Endothelial cell of umbilical vein (primary cell): ENCODE data around the gene STX4. TPM values are rescaled to one million over a fixed set of nuclear protein-coding genes. Genes with fewer than 3 reads are reported as not detected.

Experiments
- Bru-seq: library from RNA; stranded (reverse); fragments of 400-500 nt; gene quantifications from one replicate; lab custom pipeline; 2021; lab: Mats Ljungman, UMichigan
- BruChase-seq, 2 experiments: library from RNA; stranded (reverse); fragments of 400-500 nt; gene quantifications; one replicate each; lab custom pipeline; 2021; lab: Mats Ljungman, UMichigan
- BruUV-seq: library from RNA; stranded (reverse); fragments of 400-500 nt; replicated peaks from 2 replicates; lab custom pipeline; 2021; lab: Mats Ljungman, UMichigan
- CTCF ChIA-PET: fragments of 300-600, 350-600 bp; sonication (Branson Sonifier 250); formaldehyde crosslinking; loops from one replicate; lab custom pipeline; 2021; ENCODE audit warnings: antibody characterized with exemption, inconsistent platforms; lab: Charles Lee
- POLR2A ChIA-PET: fragments of 300-600, 350-600 bp; sonication (Branson Sonifier 250); formaldehyde crosslinking; loops from one replicate; lab custom pipeline; 2021; ENCODE audit warnings: antibody characterized with exemption, inconsistent platforms; lab: Charles Lee
- DNase-seq: peaks from one replicate; pipeline ENCODE4 v3.0.0-alpha.2; 2011; ENCODE audit warnings: low read depth, low spot score
- FAIRE-seq: peaks from 2 replicates; lab custom pipeline; 2011; peaks lifted over from hg19 to GRCh38; lab: Jason Lieb, UNC
- H2AFZ ChIP-seq: 2 replicates; pipeline ENCODE4 v1.6.0; 2012; ENCODE audit warnings: low read depth, low read length, control low read depth, inconsistent platforms
- H3K27ac ChIP-seq: 2 replicates; pipeline ENCODE4 v1.5.1; 2011; ENCODE audit warnings: low read depth, mild to moderate bottlenecking, control low read depth, low read length, moderate library complexity; ENCODE audit not compliant: insufficient read depth
- H3K27me3 ChIP-seq, 2 experiments: 2 replicates each; pipeline versions ENCODE4 v1.6.0 to v1.6.1; 2011; ENCODE audit warnings: low read length in 2 of 2, mixed read lengths in 1 of 2; ENCODE audit not compliant: control insufficient read depth in 2 of 2, insufficient read depth in 2 of 2
- H3K36me3 ChIP-seq, 2 experiments: 2 replicates in 1 of 2; 3 replicates in 1 of 2; pipeline ENCODE4 v1.5.1; 2011; ENCODE audit warnings: low read length in 2 of 2, mild to moderate bottlenecking in 1 of 2, moderate library complexity in 1 of 2; ENCODE audit not compliant: control insufficient read depth in 2 of 2, insufficient read depth in 2 of 2; ENCODE audit errors: extremely low read depth in 1 of 2
- H3K4me1 ChIP-seq: 3 replicates; pipeline ENCODE4 v1.5.1; 2011; ENCODE audit warnings: mild to moderate bottlenecking, low read length; ENCODE audit not compliant: control insufficient read depth, insufficient read depth; ENCODE audit errors: extremely low read depth
- H3K4me2 ChIP-seq: 2 replicates; pipeline ENCODE4 v1.6.1; 2011; ENCODE audit warnings: low read length, control low read depth, mixed read lengths; ENCODE audit not compliant: insufficient read depth
- H3K4me3 ChIP-seq, 3 experiments: fragments of 200-600 bp in 1 of 3; sonication (generic), shearing (Covaris generic) in 1 of 3; replicated peaks in 1 of 3; 2 replicates each; pipeline ENCODE4 v1.5.1; 2011 to 2016; ENCODE audit warnings: control low read depth in 3 of 3, low read length in 3 of 3, mild to moderate bottlenecking in 2 of 3, inconsistent platforms in 1 of 3, low read depth in 1 of 3, moderate library complexity in 1 of 3; ENCODE audit not compliant: insufficient read depth in 1 of 3
- H3K79me2 ChIP-seq: 2 replicates; pipeline ENCODE4 v1.6.0; 2012; ENCODE audit warnings: low read length, inconsistent platforms; ENCODE audit not compliant: control insufficient read depth, insufficient read depth
- H3K9ac ChIP-seq: replicated peaks from 2 replicates; pipeline ENCODE3; 2011; ENCODE audit warnings: low read length, control low read depth; ENCODE audit not compliant: insufficient read depth; ENCODE audit errors: extremely low read depth
- H3K9me1 ChIP-seq: replicated peaks from 3 replicates; pipeline ENCODE4 v1.6.0; 2011; ENCODE audit warnings: mild to moderate bottlenecking, low read length; ENCODE audit not compliant: control insufficient read depth, insufficient read depth; ENCODE audit errors: extremely low read depth
- H3K9me3 ChIP-seq: replicated peaks from 2 replicates; pipeline ENCODE4 v1.5.1; 2012; ENCODE audit warnings: low read length, inconsistent platforms; ENCODE audit not compliant: control insufficient read depth, insufficient read depth
- H4K20me1 ChIP-seq: replicated peaks from 2 replicates; pipeline ENCODE3; 2011; ENCODE audit warnings: mild to moderate bottlenecking, low read length; ENCODE audit not compliant: control insufficient read depth, insufficient read depth; ENCODE audit errors: extremely low read depth
- EZH2 ChIP-seq: IDR thresholded peaks from 2 replicates; pipeline ENCODE4 v1.6.1; 2012; ENCODE audit warnings: borderline replicate concordance, low read depth, mild to moderate bottlenecking, moderate library complexity, low read length, inconsistent platforms; ENCODE audit not compliant: severe bottlenecking
- FOS ChIP-seq: IDR thresholded peaks from 2 replicates; pipeline ENCODE4 v1.6.1; 2011; ENCODE audit warnings: mild to moderate bottlenecking, low read length, moderate library complexity, borderline replicate concordance; ENCODE audit not compliant: insufficient read depth
- GATA2 ChIP-seq: IDR thresholded peaks from 2 replicates; pipeline ENCODE4 v1.7.0; 2011; ENCODE audit warnings: low read depth, mild to moderate bottlenecking, moderate library complexity, mixed read lengths, low read length; ENCODE audit not compliant: insufficient read length, insufficient read depth
- JUN ChIP-seq: IDR thresholded peaks from 2 replicates; pipeline ENCODE4 v1.6.1; 2011; ENCODE audit warnings: borderline replicate concordance, low read depth; ENCODE audit not compliant: insufficient read length, insufficient read depth
- MYC ChIP-seq: IDR thresholded peaks from one replicate; pipeline ENCODE4 v1.6.1; 2011; ENCODE audit warnings: mild to moderate bottlenecking, low read depth, low read length
- POLR2A ChIP-seq: IDR thresholded peaks from 2 replicates; pipeline ENCODE4 v1.6.1; 2012; ENCODE audit warnings: low read depth, mild to moderate bottlenecking, control low read depth, low read length
- POLR2AphosphoS5 ChIP-seq: IDR thresholded peaks from 2 replicates; pipeline ENCODE4 v1.6.1; 2012; ENCODE audit warnings: low read depth, mild to moderate bottlenecking, control low read depth, low read length, moderate library complexity; ENCODE audit not compliant: insufficient read depth
- dilution Hi-C: fragments of 300-500 bp; cut with MboI; formaldehyde crosslinking; loops from one replicate; pipeline ENCODE4 v1.15.0; 2019; ENCODE audit warnings: low sequenced_read_pairs; ENCODE audit not compliant: extremely low pct_ligation_motif_present
- intact Hi-C: fragments of 100-400 bp; cut with micrococcal nuclease; formaldehyde crosslinking; loops from one replicate; pipeline ENCODE4 v1.10.0; 2022
- long read RNA-seq: library from polyadenylated mRNA; stranded (forward); transcript quantifications from one replicate; pipeline ENCODE4 v2.0.0, GENCODE V29; 2021
- polyA minus RNA-seq, 3 experiments: library from RNA; depleted of rRNA, polyadenylated mRNA; stranded (reverse); fragments of >200 nt; gene quantifications; 1 replicate in 1 of 3; 2 replicates in 2 of 3; pipeline ENCODE4 v1.2.3, GENCODE V29; 2011
- polyA plus RNA-seq, 4 experiments: library from polyadenylated mRNA; depleted of rRNA in 3 of 4; stranded (reverse) in 3 of 4; unstranded in 1 of 4; fragments of >200 nt; gene quantifications; 2 replicates each; pipeline versions ENCODE4 v1.2.1 to v1.2.3, GENCODE V29; 2011 to 2012; ENCODE audit warnings: missing spikeins in 1 of 4
- total RNA-seq: library from RNA; stranded (reverse); gene quantifications from 2 replicates; pipeline ENCODE4 v1.2.3, GENCODE V29; 2021
- TF ChIP-seq, protein P1 (sequence below), 2 donors: IDR thresholded peaks; 1 replicate in 1 of 2; 2 replicates in 1 of 2; pipeline ENCODE4 v1.5.1; 2011; ENCODE audit warnings: low read length in 2 of 2, mild to moderate bottlenecking in 2 of 2, moderate library complexity in 2 of 2, control low read depth in 1 of 2, inconsistent platforms in 1 of 2, low read depth in 1 of 2; ENCODE audit not compliant: insufficient read depth in 1 of 2; ENCODE audit errors: extremely low read depth in 1 of 2
- TF ChIP-seq, protein P2 (sequence below): IDR thresholded peaks from 2 replicates; pipeline ENCODE4 v1.6.1; 2011; ENCODE audit not compliant: insufficient read depth, insufficient read length

Gene STX4
- total RNA-seq, result 60.7 and 65.2 TPM in 2 replicates
- polyA plus RNA-seq, result 49.4 and 49.5 TPM in 2 replicates
- polyA plus RNA-seq (2011; cell fraction: cytosol; rRNA removed), result 44.1 and 47.8 TPM in 2 replicates
- polyA plus RNA-seq (2011; cell fraction: nucleus; rRNA removed), result 138 TPM in 2 replicates
- 77.9 and 85.6 TPM in 2 replicates for polyA plus RNA-seq (2012)
- 37.0 and 45.8 TPM in 2 replicates for polyA minus RNA-seq
- 8.8 TPM for polyA minus RNA-seq (2011; cell fraction: cytosol; rRNA and poly(A)+ RNA removed)
- polyA minus RNA-seq (2011; cell fraction: nucleus; rRNA and poly(A)+ RNA removed), result 20.9 and 28.4 TPM in 2 replicates
- Bru-seq, nascent RNA, result percentile 59 among the genes with signal in this experiment
- BruChase-seq, experiment 1, labeled RNA remaining after a 6-hour chase, result percentile 82 among the genes with signal in this experiment
- BruChase-seq, experiment 2, labeled RNA remaining after a 2-hour chase, result percentile 79 among the genes with signal in this experiment
- long read RNA-seq, transcript STX4-201 (11 exons, 1,481 nt), result major isoform, 12 of 21 reads
- long read RNA-seq, partial matches to known transcripts, result 3 of 21 reads
- long read RNA-seq, other reads (novel, unspliced or antisense), result 4 of 21 reads

- POLR2A ChIA-PET, result interaction anchor here (0.7 to 1.0 kb wide), 2 partner anchors 41 to 840 kb away, joined by 3 to 5 read pairs; partner anchors contain the start of genes ZNF267, ZNF646 and ZNF668
- DNase-seq, result peak; percentile 94
Observed at GRCh38 chr16:31032736-31033708, at the start of gene STX4. STX4 (plus strand) TSS chr16:31033558; CDS start chr16:31033806, 248 bp downstream.

More at GRCh38 chr16:31032736-31033708, at the start of gene STX4:
- Histone ChIP-seq H3K79me2 (peaks cover 12% of the 10 kb centered on the region), H3K36me3 (peaks cover 3% of the 10 kb centered on the region in 2 experiments), H2AFZ (peak within 1 kb of the TSS; percentile 91), H3K9ac (peak within 1 kb of the TSS; percentile 65), H4K20me1 (no peaks in the 10 kb centered on the region), H3K4me1 (peaks cover 11% of the 10 kb centered on the region), H3K9me1 (no peaks in the 10 kb centered on the region), H3K4me3 (peak within 1 kb of the TSS; percentile 63 to 75 (median 71)), H3K4me2 (peak within 1 kb of the TSS; percentile 76), H3K9me3 (no peaks in the 10 kb centered on the region), H3K27ac (peak within 1 kb of the TSS; percentile 85), H3K27me3 (no peaks in the 10 kb centered on the region)
- CTCF ChIA-PET, result interaction anchor here (1.1 to 1.4 kb wide), 3 partner anchors 47 to 110 kb away, joined by 3 to 7 read pairs (median 6); partner anchors contain the start of gene HSD3B7
- dilution Hi-C loops, result no loop called here
- TF ChIP-seq, protein P1, sequence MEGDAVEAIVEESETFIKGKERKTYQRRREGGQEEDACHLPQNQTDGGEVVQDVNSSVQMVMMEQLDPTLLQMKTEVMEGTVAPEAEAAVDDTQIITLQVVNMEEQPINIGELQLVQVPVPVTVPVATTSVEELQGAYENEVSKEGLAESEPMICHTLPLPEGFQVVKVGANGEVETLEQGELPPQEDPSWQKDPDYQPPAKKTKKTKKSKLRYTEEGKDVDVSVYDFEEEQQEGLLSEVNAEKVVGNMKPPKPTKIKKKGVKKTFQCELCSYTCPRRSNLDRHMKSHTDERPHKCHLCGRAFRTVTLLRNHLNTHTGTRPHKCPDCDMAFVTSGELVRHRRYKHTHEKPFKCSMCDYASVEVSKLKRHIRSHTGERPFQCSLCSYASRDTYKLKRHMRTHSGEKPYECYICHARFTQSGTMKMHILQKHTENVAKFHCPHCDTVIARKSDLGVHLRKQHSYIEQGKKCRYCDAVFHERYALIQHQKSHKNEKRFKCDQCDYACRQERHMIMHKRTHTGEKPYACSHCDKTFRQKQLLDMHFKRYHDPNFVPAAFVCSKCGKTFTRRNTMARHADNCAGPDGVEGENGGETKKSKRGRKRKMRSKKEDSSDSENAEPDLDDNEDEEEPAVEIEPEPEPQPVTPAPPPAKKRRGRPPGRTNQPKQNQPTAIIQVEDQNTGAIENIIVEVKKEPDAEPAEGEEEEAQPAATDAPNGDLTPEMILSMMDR (IDR thresholded peaks at IDR 0.05; ENCODE audit: extremely low read depth in 1 of 2, insufficient read depth in 1 of 2, low read depth in 1 of 2, low read length in 2 of 2), result no peak
- no peak for TF ChIP-seq POLR2A
- TF ChIP-seq POLR2AphosphoS5, result peak; percentile 42
- TF ChIP-seq, protein P2, sequence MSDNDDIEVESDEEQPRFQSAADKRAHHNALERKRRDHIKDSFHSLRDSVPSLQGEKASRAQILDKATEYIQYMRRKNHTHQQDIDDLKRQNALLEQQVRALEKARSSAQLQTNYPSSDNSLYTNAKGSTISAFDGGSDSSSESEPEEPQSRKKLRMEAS, result peak; percentile 78
- TF ChIP-seq GATA2, result no peak
- TF ChIP-seq FOS, result no peak
- TF ChIP-seq EZH2, result no peak
- no peak for TF ChIP-seq JUN
- peak; percentile 18 for TF ChIP-seq MYC
- intact Hi-C loops, result loop anchor here (1.0 to 2.0 kb wide), 5 partner anchors 41 to 426 kb away; partner anchors contain the start of genes ARMC5, KAT8, SETD1A and VKORC1
- TSS peak; percentile 38 for BruUV-seq
- FAIRE-seq, result peak; percentile 100
